GM12891 (cell line): ENCODE measurements around the gene FHL5.
"Not testable (repeated sequence)": the region's sequence is repeated elsewhere in the genome, so short reads cannot be mapped to it uniquely, and the experiment has no call there.

Experiments
- DNase-seq: peaks from one replicate; pipeline ENCODE4 v3.0.0; 2011; ENCODE audit warnings: low spot score; ENCODE audit not compliant: insufficient read length
- FAIRE-seq: peaks from 2 replicates; lab custom pipeline; 2011; peaks lifted over from hg19 to GRCh38; lab: Jason Lieb, UNC
- PAX5 ChIP-seq: IDR thresholded peaks from 2 replicates; pipeline ENCODE4 v1.6.1; 2011; ENCODE audit warnings: low read length, moderate library complexity, mild to moderate bottlenecking; ENCODE audit not compliant: insufficient read depth, severe bottlenecking
- POLR2A ChIP-seq: IDR thresholded peaks from 2 replicates; pipeline ENCODE4 v1.6.1; 2011; ENCODE audit warnings: low read depth, low read length, control low read depth
- POLR2AphosphoS5 ChIP-seq: IDR thresholded peaks from 2 replicates; pipeline ENCODE4 v1.6.1; 2011; ENCODE audit warnings: low read depth, low read length, control low read depth
- POU2F2 ChIP-seq: IDR thresholded peaks from 2 replicates; pipeline ENCODE4 v1.6.1; 2011; ENCODE audit warnings: low read depth, mild to moderate bottlenecking, control low read depth, low read length, moderate library complexity
- SPI1 ChIP-seq: IDR thresholded peaks from 2 replicates; pipeline ENCODE4 v1.6.1; 2011; ENCODE audit warnings: low read depth, low read length, control low read depth
- TAF1 ChIP-seq: IDR thresholded peaks from 2 replicates; pipeline ENCODE4 v1.6.1; 2011; ENCODE audit warnings: low read depth, low read length, control low read depth

Gene FHL5

DNA sequence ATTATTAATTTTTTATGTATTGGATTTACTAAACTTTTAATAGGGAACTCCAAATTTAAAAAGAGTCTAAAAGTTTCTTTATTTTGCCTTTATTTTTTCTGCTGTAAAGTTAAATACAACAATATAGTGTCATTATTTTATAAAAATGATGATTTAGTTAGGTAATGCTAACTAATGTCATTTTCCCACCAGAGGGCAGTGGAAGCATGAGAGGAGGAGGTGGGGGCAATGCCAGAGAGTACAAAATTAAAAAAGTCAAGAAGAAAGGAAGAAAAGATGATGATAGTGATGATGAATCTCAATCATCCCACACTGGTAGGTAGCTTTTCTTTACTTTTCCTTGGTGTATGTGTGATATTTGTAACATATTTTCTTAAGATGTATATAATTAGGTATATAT, 20.2 kb upstream of the FHL5 start:
- FAIRE-seq (no peak), DNase-seq (no peak)
- no peak for TF ChIP-seq TAF1
- no peak for TF ChIP-seq POLR2A
- no peak for TF ChIP-seq PAX5
- TF ChIP-seq POU2F2, result no peak
- TF ChIP-seq SPI1, result no peak
- TF ChIP-seq POLR2AphosphoS5, result no peak

DNA sequence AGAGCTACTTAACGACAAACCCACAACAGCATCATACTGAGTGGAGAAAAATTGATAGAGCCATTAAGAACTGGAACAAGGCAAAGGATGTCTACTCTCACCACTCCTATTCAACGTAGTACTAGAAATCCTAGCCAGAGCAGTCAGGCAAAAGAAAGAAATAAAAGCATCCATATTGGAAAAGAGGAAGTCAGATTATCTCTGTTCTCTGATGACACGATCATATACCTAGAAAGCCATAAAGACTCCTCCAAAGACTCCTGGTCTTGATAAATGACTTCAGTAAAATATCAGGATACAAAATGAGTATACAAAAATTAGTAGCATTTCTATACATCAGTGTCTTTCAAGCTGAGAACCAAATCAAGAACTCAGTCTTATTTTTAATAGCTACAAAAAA, 17.0 kb upstream of the FHL5 start:
- no peak for FAIRE-seq
- no peak for DNase-seq
- TF ChIP-seq SPI1 (peak; percentile 44; the same call in 1 of the 2 replicates), POLR2A (no peak)

DNA sequence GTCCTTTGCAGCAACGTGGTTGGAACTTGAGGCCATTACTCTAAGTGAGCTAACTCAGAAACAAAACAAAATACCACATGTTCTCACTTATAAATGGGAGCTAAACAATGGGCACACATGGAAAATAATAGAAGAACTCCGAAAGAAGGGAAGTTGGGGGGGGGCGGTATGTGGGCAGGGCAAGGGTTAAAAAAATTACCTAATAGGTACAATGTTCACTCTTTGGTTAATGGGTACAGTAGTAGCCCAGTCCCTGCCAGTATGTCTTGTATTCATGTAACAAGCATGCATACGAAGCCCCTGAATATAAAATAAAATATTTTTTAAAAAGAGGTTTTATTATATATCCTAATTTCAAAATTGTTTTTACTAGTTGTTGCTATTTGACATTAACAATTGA, 15.3 kb upstream of the FHL5 start:
- FAIRE-seq, result no peak
- TF ChIP-seq PAX5, result no peak
- TF ChIP-seq POU2F2, result no peak
- TF ChIP-seq SPI1, result no peak
- TF ChIP-seq TAF1, result no peak
- no peak for TF ChIP-seq POLR2A
- no peak for TF ChIP-seq POLR2AphosphoS5
- no peak for DNase-seq

DNA sequence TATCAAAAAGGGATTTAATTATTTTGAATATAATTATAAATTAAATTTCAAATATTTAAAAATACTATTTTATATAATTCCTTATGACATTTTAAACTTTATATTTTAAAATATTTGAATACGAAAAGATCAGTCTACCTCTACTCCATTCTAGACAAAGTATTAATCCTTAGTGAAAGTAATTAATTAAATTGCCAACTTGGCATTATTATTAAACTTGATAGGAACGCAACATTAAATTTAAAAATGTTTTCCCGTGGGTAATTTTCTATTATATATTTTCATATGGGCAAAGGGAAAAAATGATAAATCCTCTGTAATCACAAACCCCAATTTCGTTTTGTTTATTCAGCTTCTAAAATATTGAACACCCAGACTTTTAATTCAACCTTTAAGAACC, 8.4 kb upstream of the FHL5 start:
- TF ChIP-seq POLR2A (no peak), PAX5 (no peak), SPI1 (no peak), POLR2AphosphoS5 (no peak), POU2F2 (no peak), TAF1 (no peak)
- DNase-seq (no peak), FAIRE-seq (no peak)

- DNase-seq, FAIRE-seq: not testable (repeated sequence)
These were observed 3.2 kb upstream of the FHL5 start for GRCh38 chr6:96559740-96560139.

- FAIRE-seq (no peak), DNase-seq (no peak)
- no peak for TF ChIP-seq PAX5
- TF ChIP-seq POLR2AphosphoS5, result no peak
- no peak for TF ChIP-seq POLR2A
- no peak for TF ChIP-seq POU2F2
- no peak for TF ChIP-seq SPI1
- no peak for TF ChIP-seq TAF1
These were observed 925 bp downstream of the FHL5 start for GRCh38 chr6:96563853-96564252.

GRCh38 chr6:96570053-96570452, 7.1 kb downstream of the FHL5 start:
- TF ChIP-seq POLR2A (no peak), TAF1 (no peak), PAX5 (no peak), POLR2AphosphoS5 (no peak), SPI1 (no peak), POU2F2 (no peak)
- FAIRE-seq, result no peak
- DNase-seq, result no peak

DNA sequence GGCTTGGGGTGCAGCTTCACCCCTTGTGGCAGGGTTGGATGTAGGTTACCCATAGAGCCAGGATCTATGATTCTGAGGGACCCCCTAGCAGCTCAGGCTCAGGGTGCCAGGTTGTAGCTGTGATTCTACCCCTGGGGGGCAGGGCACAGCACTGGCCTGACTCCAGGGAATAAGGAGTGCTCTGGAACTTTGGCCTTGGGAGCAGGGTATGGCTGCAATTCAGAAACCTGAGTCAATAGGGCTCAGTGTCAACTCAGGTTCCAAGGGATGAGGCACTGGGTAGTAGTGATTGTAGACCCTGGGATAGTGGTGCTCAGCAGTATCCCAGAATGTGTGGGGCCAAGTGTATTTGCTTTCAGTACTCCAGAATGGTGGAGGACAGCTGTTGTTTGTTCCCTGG, 8.6 kb downstream of the FHL5 start:
- FAIRE-seq (no peak), DNase-seq (no peak)
- TF ChIP-seq SPI1 (no peak), TAF1 (no peak), POLR2A (no peak), PAX5 (no peak), POU2F2 (no peak), POLR2AphosphoS5 (no peak)

GRCh38 chr6:96575359-96575758, 12.4 kb downstream of the FHL5 start:
- FAIRE-seq (no peak), DNase-seq (no peak)
- TF ChIP-seq TAF1 (no peak), POU2F2 (no peak), SPI1 (no peak), PAX5 (no peak)

- DNase-seq (no peak), FAIRE-seq (no peak)
- TF ChIP-seq TAF1, result no peak
- no peak for TF ChIP-seq SPI1
- no peak for TF ChIP-seq POU2F2
- no peak for TF ChIP-seq POLR2A
- TF ChIP-seq POLR2AphosphoS5, result no peak
- no peak for TF ChIP-seq PAX5
These were observed 13.3 kb downstream of the FHL5 start for GRCh38 chr6:96576221-96576620.

- FAIRE-seq, result no peak
- no peak for DNase-seq
- TF ChIP-seq POLR2AphosphoS5 (no peak), PAX5 (no peak), TAF1 (no peak)
These were observed 19.1 kb downstream of the FHL5 start for GRCh38 chr6:96582021-96582420.
